PFSK-1 (cell line): ENCODE measurements around the gene YDJC. TPM values are rescaled to one million over a fixed set of nuclear protein-coding genes. Genes with fewer than 3 reads are reported as not detected.
A peak's percentile ranks its signal among the peaks of the same experiment; 100 is the strongest.

Experiments
- FOXP2 ChIP-seq: optimal IDR thresholded peaks from 2 replicates; pipeline ENCODE3; 2011; ENCODE audit warnings: borderline replicate concordance, control low read depth, inconsistent platforms; ENCODE audit not compliant: insufficient read depth; ENCODE audit errors: extremely low read length, extremely low read depth
- POLR2AphosphoS5 ChIP-seq: IDR thresholded peaks from 2 replicates; pipeline ENCODE4 v1.6.1; 2012; ENCODE audit warnings: low read depth, mild to moderate bottlenecking, control low read depth, low read length, moderate library complexity
- REST ChIP-seq, 2 experiments: IDR thresholded peaks; 2 replicates each; pipeline versions ENCODE4 v1.6.1 to v1.8.0; 2011 to 2012; ENCODE audit warnings: low read depth in 2 of 2, low read length in 2 of 2, control low read depth in 1 of 2, inconsistent platforms in 1 of 2, mild to moderate bottlenecking in 1 of 2, moderate library complexity in 1 of 2; ENCODE audit not compliant: insufficient read depth in 1 of 2
- SIN3A ChIP-seq: IDR thresholded peaks from 2 replicates; pipeline ENCODE4 v1.6.1; 2012; ENCODE audit warnings: mild to moderate bottlenecking, low read length, moderate library complexity, borderline replicate concordance; ENCODE audit not compliant: insufficient read depth
- TAF1 ChIP-seq: IDR thresholded peaks from 2 replicates; pipeline ENCODE4 v1.6.1; 2012; ENCODE audit warnings: low read length, control low read depth, borderline replicate concordance; ENCODE audit not compliant: insufficient read depth
- polyA plus RNA-seq: library from polyadenylated mRNA; unstranded; fragments of >200 nt; gene quantifications from one replicate; pipeline ENCODE4 v1.2.1, GENCODE V29; 2012; ENCODE audit warnings: low read depth, missing spikeins; ENCODE audit not compliant: insufficient read length

The YDJC gene
- 67.5 TPM for polyA plus RNA-seq

GRCh38 chr22:21629255-21630149 lies at the start of gene YDJC:
TSS of gene YDJC (minus strand) at chr22:21630022. CDS start at chr22:21630014, 8 bp downstream.
- TF ChIP-seq FOXP2 (peak; percentile 82), REST (IDR thresholded peaks at IDR 0.05; ENCODE audit: insufficient read depth in 1 of 2, low read depth in 2 of 2, low read length in 2 of 2) (peak in 1 of 2 experiments; percentile 36; a peak in 1 of 4 replicates), TAF1 (peak; percentile 72; the same call in 1 of the 2 replicates), SIN3A (peak; percentile 74; the same call in 1 of the 2 replicates), POLR2AphosphoS5 (peak; percentile 31)

GRCh38 chr22:21679383-21679782 lies 49.6 kb upstream of the YDJC start:
- TF ChIP-seq REST (IDR thresholded peaks at IDR 0.05; ENCODE audit: insufficient read depth in 1 of 2, low read depth in 2 of 2, low read length in 2 of 2) (no peak), SIN3A (no peak), POLR2AphosphoS5 (no peak), FOXP2 (no peak), TAF1 (no peak)

- TF ChIP-seq TAF1, result no peak
- no peak for TF ChIP-seq FOXP2
- TF ChIP-seq POLR2AphosphoS5, result no peak
- no peak for TF ChIP-seq SIN3A
- TF ChIP-seq REST (IDR thresholded peaks at IDR 0.05; ENCODE audit: insufficient read depth in 1 of 2, low read depth in 2 of 2, low read length in 2 of 2), result no peak
Observed at GRCh38 chr22:21677606-21678443, 48.0 kb upstream of the YDJC start.

GRCh38 chr22:21674638-21675245 lies 44.9 kb upstream of the YDJC start:
- TF ChIP-seq TAF1 (no peak), POLR2AphosphoS5 (no peak), FOXP2 (no peak), REST (IDR thresholded peaks at IDR 0.05; ENCODE audit: insufficient read depth in 1 of 2, low read depth in 2 of 2, low read length in 2 of 2) (no peak), SIN3A (no peak)
